Fibroblast of lung (primary cell): Measurements from ENCODE around the gene LRRFIP1.

ENCODE experiments used
- CTCF ChIP-seq, 2 donors: IDR thresholded peaks in 1 of 2; conservative IDR thresholded peaks in 1 of 2; 1 replicate in 1 of 2; 2 replicates in 1 of 2; pipeline ENCODE4 v1.5.1; 2011 to 2012; ENCODE audit warnings: low read length in 2 of 2, control low read depth in 1 of 2, inconsistent platforms in 1 of 2, low read depth in 1 of 2, mild to moderate bottlenecking in 1 of 2
- EZH2 ChIP-seq: IDR thresholded peaks from 2 replicates; pipeline ENCODE4 v1.5.1; 2012; ENCODE audit warnings: low read length, control low read depth, mild to moderate bottlenecking; ENCODE audit errors: missing control alignments

GRCh38 chr2:237786936-237787335 is 159.5 kb downstream of the LRRFIP1 start:
- TF ChIP-seq CTCF (conservative IDR thresholded peaks at IDR 0.05 in 1 of 2, IDR thresholded peaks at IDR 0.05 in 1 of 2; ENCODE audit: low read depth in 1 of 2, low read length in 2 of 2) (no peak), EZH2 (no peak)
